Esophagus muscularis mucosa (tissue), 4 donors: ENCODE data around the gene NDUFA6.
"Not testable (repeated sequence)": the region's sequence is repeated elsewhere in the genome, so short reads cannot be mapped to it uniquely, and the experiment has no call there.

Experiments
- CTCF ChIP-seq, 3 experiments: fragments of 200-600 bp in 2 of 3; fragments of 450-650 bp in 1 of 3; sonication (generic) in 2 of 3; IDR thresholded peaks; one replicate each; pipeline ENCODE4 v1.5.1; 2017 to 2019; ENCODE audit warnings: antibody characterized with exemption in 3 of 3, mild to moderate bottlenecking in 2 of 3, moderate library complexity in 1 of 3
- EP300 ChIP-seq: sonication (generic); formaldehyde crosslinking; IDR thresholded peaks from one replicate; pipeline ENCODE4 v1.6.1; 2017; ENCODE audit warnings: antibody characterized with exemption
- POLR2A ChIP-seq: fragments of 450-650 bp; IDR thresholded peaks from one replicate; pipeline ENCODE4 v1.6.1; 2017; ENCODE audit warnings: antibody characterized with exemption, moderate library complexity, mild to moderate bottlenecking, low read depth

GRCh38 chr22:42139508-42139907, 48.9 kb upstream of the NDUFA6 start:
- TF ChIP-seq CTCF (IDR thresholded peaks at IDR 0.05); EP300; POLR2A: not testable (repeated sequence)
